SK-N-DZ (cell line): ENCODE data around the gene CDK14.

Source experiments
- DNase-seq: peaks from one replicate; pipeline ENCODE4 v3.0.0-alpha.2; 2015; ENCODE audit warnings: low spot score

The CDK14 gene

DNA sequence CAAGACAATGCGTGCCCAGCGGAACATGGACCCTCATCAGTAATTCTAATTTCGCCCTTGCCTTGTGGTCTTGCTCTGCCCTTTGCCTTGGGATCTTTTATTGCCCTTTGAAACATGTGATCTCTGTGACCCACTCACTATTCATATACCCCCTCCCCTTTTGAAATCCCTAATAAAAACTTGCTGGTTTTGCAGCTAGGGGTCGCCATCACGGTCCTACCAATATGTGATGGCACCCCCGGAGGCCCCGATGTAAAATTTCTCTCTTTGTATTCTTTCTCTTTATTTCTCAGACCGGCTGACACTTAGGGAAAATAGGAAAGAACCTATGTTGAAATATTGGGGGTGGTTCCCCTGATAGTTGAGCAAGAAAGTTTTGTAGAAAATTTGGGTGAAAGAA, 242.7 kb downstream of the CDK14 start:
- DNase-seq, result no peak

GRCh38 chr7:90839316-90839715, 243.2 kb downstream of the CDK14 start:
- no peak for DNase-seq

DNA sequence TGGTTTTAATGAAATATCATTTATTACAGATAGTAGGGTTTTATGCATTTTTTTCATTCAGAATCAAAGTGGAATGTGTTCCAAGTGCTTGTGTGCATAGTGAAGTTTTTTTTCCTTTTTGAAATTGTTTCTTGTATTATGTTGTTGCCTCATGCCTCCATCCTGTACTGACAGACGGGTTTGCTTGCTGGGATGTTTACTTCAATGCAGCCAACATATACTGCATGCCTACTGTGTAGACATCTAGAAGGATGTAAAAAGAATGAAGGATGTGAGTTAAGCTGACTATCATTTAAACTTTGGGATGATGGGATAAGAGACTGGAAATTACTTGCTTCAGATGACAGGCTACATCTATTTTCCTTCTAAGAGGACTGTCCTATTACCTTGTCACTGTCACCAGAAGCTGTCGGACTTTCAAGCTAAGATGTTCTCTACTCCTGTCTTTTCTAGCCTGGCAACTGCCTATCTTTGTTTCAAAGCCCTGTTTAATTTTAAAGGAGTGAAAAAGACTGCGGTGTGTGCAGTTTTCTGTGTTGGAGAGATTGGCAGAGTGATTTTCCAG, 243.7 kb downstream of the CDK14 start:
- DNase-seq, result no peak

GRCh38 chr7:90841759-90842429, 245.8 kb downstream of the CDK14 start:
- no peak for DNase-seq

- DNase-seq, result no peak
Measured at GRCh38 chr7:90842430-90842788, 246.3 kb downstream of the CDK14 start.

- no peak for DNase-seq
Measured at GRCh38 chr7:90843472-90843871, 247.4 kb downstream of the CDK14 start.

DNA sequence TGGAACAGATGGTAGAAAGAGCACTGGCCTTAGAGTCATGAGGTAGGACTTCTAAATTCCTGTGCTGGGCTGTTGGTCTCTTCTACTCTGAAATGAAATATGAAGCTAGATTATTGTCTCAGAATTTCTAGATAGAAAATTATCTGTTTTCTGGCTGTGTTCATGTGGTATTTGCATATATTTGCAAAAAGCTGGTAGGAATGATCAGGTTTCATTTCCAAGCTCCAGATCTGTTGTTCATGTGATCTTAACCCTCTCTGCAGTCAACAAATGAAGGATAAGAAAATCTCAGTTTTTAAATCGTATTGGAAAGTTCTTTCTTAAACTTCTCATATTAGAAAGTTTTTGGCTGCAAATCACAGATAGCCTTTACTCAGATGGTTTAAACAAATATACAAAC, 248.3 kb downstream of the CDK14 start:
- DNase-seq, result no peak

DNA sequence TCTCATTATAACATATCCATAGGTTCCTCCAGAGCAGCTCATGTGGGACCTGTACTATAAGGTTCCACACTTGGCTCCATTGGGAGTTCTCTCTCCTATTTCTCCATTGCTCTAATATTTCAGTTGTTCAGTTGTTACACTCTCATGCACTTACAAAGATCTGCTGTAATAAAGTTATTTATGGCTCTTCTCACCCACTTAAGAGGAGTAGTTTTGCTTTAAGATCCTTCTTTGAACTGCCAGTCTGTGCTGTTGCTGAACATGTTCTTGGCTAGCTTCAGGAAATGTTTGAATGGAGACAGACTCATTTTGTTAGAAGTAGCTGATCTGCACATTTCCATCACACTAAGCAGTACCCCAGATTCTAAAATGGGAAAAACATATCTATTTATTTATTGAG, 250.1 kb downstream of the CDK14 start:
- DNase-seq, result no peak

- DNase-seq, result no peak
Measured at GRCh38 chr7:90850066-90850465, 253.9 kb downstream of the CDK14 start.

DNA sequence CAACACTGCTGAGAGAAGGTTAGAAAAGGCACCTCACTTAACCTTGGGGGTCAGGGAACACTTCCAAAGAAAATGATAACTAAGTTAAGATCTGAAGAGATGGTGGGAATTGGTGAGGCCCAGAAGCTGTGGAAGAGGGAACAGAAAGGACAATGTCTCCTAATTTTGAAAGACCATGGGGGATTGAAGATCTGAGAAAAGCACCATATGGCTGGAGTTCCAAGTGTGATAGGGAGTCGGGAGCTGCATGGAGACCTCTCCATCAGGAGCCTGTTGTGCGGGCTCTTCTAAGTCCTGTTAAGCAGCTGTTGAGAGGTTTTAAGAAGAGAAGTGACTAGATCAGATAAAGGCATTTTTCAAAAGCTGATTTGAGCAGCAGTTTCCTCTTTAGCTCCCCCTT, 254.3 kb downstream of the CDK14 start:
- peak; percentile 47 for DNase-seq

DNA sequence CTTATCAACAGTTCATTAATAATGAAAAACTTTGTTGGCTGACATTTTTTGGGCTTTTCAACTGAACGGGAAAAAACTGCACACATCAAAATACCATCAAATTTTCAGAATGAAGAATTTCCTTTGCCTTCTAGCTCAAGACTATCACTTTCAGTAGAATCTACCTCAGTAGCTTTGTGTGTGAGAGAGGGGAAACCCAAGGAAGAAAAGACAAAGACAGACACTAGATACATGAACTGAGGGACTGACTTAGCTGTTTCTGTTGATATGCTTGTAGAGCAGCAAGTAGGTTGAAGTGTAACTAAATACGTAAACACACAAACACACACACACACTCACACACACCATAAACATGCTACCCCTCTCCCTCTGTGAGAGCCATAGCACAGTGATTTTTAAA, 257.1 kb downstream of the CDK14 start:
- no peak for DNase-seq

- DNase-seq, result no peak
Measured at GRCh38 chr7:90856351-90857070, 260.4 kb downstream of the CDK14 start.

DNA sequence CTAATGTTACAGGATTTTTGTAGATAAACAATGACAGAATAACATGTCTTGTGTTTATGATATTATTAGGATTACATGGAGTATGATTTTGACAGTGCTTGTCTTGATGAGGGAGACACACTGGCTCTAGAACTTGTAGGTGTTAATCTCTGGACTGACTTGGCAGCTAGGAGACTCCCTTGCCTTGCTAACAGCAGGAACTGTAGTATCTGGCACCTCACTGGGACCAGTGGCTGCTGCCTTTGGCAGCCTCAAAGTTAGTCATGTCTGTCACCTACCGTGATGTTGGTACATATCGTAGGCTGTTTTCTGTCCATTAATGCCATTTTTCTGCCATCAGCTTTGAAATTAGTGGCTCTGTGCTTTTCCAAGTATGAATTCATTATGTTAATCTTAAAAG, 261.5 kb downstream of the CDK14 start:
- no peak for DNase-seq

GRCh38 chr7:90858546-90858945, 262.4 kb downstream of the CDK14 start:
- DNase-seq, result no peak

- DNase-seq, result no peak
Measured at GRCh38 chr7:90859521-90859920, 263.4 kb downstream of the CDK14 start.

- no peak for DNase-seq
Measured at GRCh38 chr7:90864088-90864487, 268.0 kb downstream of the CDK14 start.

DNA sequence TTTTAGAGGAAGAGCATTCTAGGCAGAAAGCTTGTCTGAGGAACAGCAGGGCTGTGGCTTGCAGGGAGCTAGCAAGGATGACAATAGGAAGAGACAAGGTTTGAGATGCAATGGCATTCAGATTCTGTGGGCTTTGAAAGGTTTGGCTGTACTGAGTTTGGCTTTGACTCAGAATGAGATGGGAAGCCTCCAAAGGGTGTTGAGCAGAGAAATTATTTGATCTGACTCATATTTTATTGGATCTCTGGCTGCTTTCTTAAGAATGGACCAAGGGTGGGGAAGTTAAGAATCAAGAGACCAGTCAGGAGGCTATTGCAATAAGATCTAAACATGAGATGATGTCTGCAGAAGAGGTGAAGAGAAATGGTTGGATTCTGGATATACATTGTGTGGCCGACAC, 273.2 kb downstream of the CDK14 start:
- DNase-seq, result no peak

GRCh38 chr7:90876701-90877100, 280.6 kb downstream of the CDK14 start:
- DNase-seq, result no peak

- no peak for DNase-seq
Measured at GRCh38 chr7:90877201-90877600, 281.1 kb downstream of the CDK14 start.

- DNase-seq, result no peak
Measured at GRCh38 chr7:90879924-90880323, 283.8 kb downstream of the CDK14 start.

- DNase-seq, result no peak
Measured at GRCh38 chr7:90886416-90886815, 290.3 kb downstream of the CDK14 start.

DNA sequence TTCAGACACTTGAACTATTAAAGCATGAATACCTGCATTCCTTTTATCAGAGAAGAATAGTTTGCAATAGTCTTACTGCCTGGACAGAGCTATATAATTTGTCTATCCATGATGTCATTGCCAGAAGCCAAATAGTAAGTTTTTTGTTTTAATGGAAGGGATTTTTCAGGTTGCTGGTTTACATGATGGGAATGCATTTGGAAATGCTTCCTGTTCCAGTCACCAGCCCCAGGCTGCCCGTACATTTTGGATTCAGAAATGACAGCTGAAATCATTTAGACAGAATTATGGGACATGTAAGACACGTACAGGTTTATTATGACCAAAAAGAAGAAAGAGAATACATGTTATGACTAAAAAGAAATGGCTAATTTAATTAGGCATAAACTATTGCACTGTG, 293.1 kb downstream of the CDK14 start:
- DNase-seq, result no peak

DNA sequence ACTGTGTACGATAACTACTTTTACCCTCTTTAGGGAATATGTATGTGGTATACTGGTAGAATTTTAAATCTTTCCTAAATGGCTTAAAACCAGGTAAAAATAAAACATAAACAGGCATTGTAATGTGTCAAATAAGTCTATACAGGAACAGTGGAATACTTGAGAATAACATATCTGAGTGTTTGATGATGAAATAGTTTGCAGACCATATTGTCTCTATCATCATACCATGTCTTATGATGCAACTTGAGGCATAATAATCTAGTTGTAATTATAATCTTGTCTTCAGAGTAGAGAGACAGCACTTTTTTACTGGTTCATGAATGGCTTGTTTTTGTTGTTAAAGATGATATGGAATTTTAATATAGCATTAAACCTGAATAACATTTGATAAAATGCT, 293.5 kb downstream of the CDK14 start:
- DNase-seq, result no peak
